K562 (cell line): ENCODE results near the gene GFI1B. TPM values are rescaled to one million over a fixed set of nuclear protein-coding genes. Genes with fewer than 3 reads are reported as not detected.
A peak's percentile ranks its signal among the peaks of the same experiment; 100 is the strongest.

Source experiments
- CBFA2T3 ChIP-seq: fragments of 450-650 bp; IDR thresholded peaks from 2 replicates; pipeline ENCODE4 v1.6.1; 2017
- CHD2 ChIP-seq: IDR thresholded peaks from 2 replicates; pipeline ENCODE4 v1.6.1; 2011; ENCODE audit warnings: low read depth, low read length
- MCM3 ChIP-seq: fragments of 450-650 bp; IDR thresholded peaks from 2 replicates; pipeline ENCODE4 v1.6.1; 2016
- MIER1 ChIP-seq: fragments of 450-650 bp; IDR thresholded peaks from 2 replicates; pipeline ENCODE4 v1.6.1; 2016; ENCODE audit warnings: antibody characterized with exemption, mild to moderate bottlenecking, low read depth
- NBN ChIP-seq: fragments of 450-650 bp; IDR thresholded peaks from 2 replicates; pipeline ENCODE4 v1.6.1; 2016; ENCODE audit warnings: low read depth, mild to moderate bottlenecking
- NCOA2 ChIP-seq, 2 experiments: fragments of 450-650 bp; IDR thresholded peaks; 2 replicates each; pipeline ENCODE4 v1.6.1; 2018; ENCODE audit warnings: mild to moderate bottlenecking in 2 of 2, moderate library complexity in 1 of 2; ENCODE audit not compliant: partially characterized antibody in 2 of 2
- NCOA4 ChIP-seq: fragments of 450-650 bp; IDR thresholded peaks from 2 replicates; pipeline ENCODE4 v1.6.1; 2018; ENCODE audit warnings: mild to moderate bottlenecking; ENCODE audit not compliant: partially characterized antibody
- TCF7L2 ChIP-seq: fragments of 150-350 bp; IDR thresholded peaks from 2 replicates; pipeline ENCODE4 v1.6.1; 2016; ENCODE audit warnings: low read depth, mild to moderate bottlenecking, low read length, moderate library complexity
- TSC22D4 ChIP-seq: fragments of 450-650 bp; IDR thresholded peaks from 2 replicates; pipeline ENCODE4 v1.6.1; 2016; ENCODE audit warnings: missing genetic modification characterization, missing biosample characterization, control low read depth
- ZNF232 ChIP-seq: sonication (generic); formaldehyde crosslinking; IDR thresholded peaks from 2 replicates; pipeline ENCODE4 v1.8.0; 2022; ENCODE audit warnings: mild to moderate bottlenecking, missing genetic modification reagents
- ZNF316 ChIP-seq: fragments of 450-650 bp; IDR thresholded peaks from 2 replicates; pipeline ENCODE4 v1.6.1; 2016
- ZNF766 ChIP-seq: fragments of 200-800 bp; sonication (Bioruptor generic); conservative IDR thresholded peaks from 2 replicates; pipeline ENCODE4 v1.6.1; 2016; ENCODE audit warnings: missing genetic modification characterization, missing compliant biosample characterization
- ZNF778 ChIP-seq: fragments of 450-650 bp; formaldehyde crosslinking; IDR thresholded peaks from 2 replicates; pipeline ENCODE4 v1.4.0; 2020; ENCODE audit warnings: mild to moderate bottlenecking, moderate library complexity
- polyA plus RNA-seq, 8 experiments: library from polyadenylated mRNA; depleted of rRNA in 4 of 8; stranded (reverse) in 5 of 8; unstranded in 3 of 8; fragments of >200 nt; fragmentation: Nextera tagmentation in 2 of 8; fragmentation: Illumina TruSeq in 1 of 8; extraction: Ambion mirVana in 2 of 8; extraction: Trizol in 1 of 8; gene quantifications; 2 replicates each; pipeline versions ENCODE4 v1.2.1 to v1.2.3, GENCODE V29; 2011 to 2014; ENCODE audit warnings: inconsistent platforms in 1 of 8, missing spikeins in 1 of 8
- total RNA-seq, 7 experiments: library from RNA; depleted of rRNA in 6 of 7; stranded (reverse); fragments of >200 nt in 6 of 7; fragmentation: Illumina TruSeq in 2 of 7; extraction: Trizol in 2 of 7; gene quantifications; 2 replicates each; pipeline versions ENCODE4 v1.2.1 to v1.2.3, GENCODE V29; 2011 to 2021; ENCODE audit warnings: low replicate concordance in 1 of 7
- TF ChIP-seq, protein P1 (sequence below): fragments of 250-450 bp; sonication (Bioruptor Pico); IDR thresholded peaks from 2 replicates; pipeline ENCODE4 v1.8.0; 2022; ENCODE audit warnings: moderate library complexity, mild to moderate bottlenecking, inconsistent platforms
- TF ChIP-seq, protein P2 (sequence below): fragments of 250-450 bp; sonication (Bioruptor Pico); IDR thresholded peaks from 2 replicates; pipeline ENCODE4 v1.4.0; 2020; ENCODE audit warnings: mild to moderate bottlenecking, moderate library complexity, borderline replicate concordance
- TF ChIP-seq, protein P3 (sequence below): fragments of 450-650 bp; formaldehyde crosslinking; IDR thresholded peaks from 2 replicates; pipeline ENCODE4 v1.4.0; 2020; ENCODE audit warnings: mild to moderate bottlenecking, mixed read lengths
- TF ChIP-seq, protein P4 (sequence below): sonication (generic); formaldehyde crosslinking; IDR thresholded peaks from 2 replicates; pipeline ENCODE4 v1.8.1; 2023; ENCODE audit warnings: mild to moderate bottlenecking, missing genetic modification reagents, moderate library complexity
- TF ChIP-seq, protein P5 (sequence below): IDR thresholded peaks from 2 replicates; pipeline ENCODE4 v1.6.1; 2014; ENCODE audit warnings: antibody characterized with exemption
- TF ChIP-seq, protein P6 (sequence below), 2 experiments: fragments of 450-650 bp in 1 of 2; sonication (generic) in 1 of 2; formaldehyde crosslinking in 1 of 2; IDR thresholded peaks in 1 of 2; conservative IDR thresholded peaks in 1 of 2; 2 replicates each; pipeline versions ENCODE4 v1.6.1 to v1.8.1; 2016 to 2023; ENCODE audit warnings: mild to moderate bottlenecking in 2 of 2, moderate library complexity in 2 of 2, inconsistent platforms in 1 of 2, missing genetic modification reagents in 1 of 2

Gene GFI1B
- total and polyA plus RNA-seq, 9 of the 15 experiments (the other 6 are each of a cell fraction or from before 2014, with no cell fraction given) = 8.0 to 75.7 (median 34.5) TPM

DNA sequence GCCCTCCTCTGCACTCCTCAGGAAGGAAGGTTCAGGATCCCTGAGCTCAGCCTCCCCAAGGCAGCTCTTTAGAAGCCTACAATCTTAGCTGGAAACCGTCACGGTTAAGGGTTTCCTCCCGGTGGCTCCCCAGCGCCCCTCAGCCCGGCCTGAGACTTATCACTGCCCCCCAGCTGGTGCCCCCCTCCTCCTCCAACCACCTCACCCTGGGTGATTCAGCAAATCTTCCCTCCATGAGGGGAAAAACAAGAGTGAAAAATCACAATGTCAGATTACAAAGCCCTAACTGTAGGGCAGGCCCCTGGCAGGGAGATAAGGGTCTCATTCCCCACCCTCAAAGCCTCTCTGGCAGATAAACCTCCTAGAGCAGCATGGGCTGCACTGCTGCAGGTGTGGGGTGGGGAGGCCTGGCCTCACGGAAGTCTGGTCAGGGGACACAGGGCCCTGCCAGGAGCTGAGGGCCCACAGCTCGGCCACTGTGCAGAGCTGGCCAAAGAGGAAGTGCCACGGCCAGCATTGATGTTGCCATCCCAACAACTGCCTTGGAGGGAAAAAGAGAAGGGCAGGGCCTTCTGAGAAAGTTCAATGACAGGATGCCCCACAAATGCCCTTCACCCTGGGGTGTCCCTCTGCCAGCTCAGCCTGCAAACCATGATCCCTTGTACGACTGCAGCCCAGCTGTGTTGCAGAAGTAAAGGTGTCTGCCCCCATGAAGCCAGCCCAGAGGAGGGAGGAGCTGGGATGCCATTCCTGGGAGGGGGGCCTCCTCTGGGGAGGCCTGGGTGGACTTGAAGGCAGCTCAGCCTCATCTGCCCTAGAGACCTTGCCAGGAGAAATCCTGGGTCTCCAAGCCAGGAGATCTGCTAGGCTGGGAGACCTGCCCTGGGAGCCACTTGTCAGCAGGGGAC is 25.9 kb downstream of the GFI1B start (continued):
- TF ChIP-seq NCOA2 (IDR thresholded peaks at IDR 0.05; ENCODE audit: partially characterized antibody in 2 of 2) = no peak
- TF ChIP-seq, protein P1, sequence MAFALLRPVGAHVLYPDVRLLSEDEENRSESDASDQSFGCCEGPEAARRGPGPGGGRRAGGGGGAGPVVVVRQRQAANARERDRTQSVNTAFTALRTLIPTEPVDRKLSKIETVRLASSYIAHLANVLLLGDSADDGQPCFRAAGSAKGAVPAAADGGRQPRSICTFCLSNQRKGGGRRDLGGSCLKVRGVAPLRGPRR (CRISPR knock-in tag) = no peak
- TF ChIP-seq ZNF232 = no peak
- no peak for TF ChIP-seq TCF7L2
- TF ChIP-seq MIER1 = no peak
- no peak for TF ChIP-seq TSC22D4 (tag)
- TF ChIP-seq, protein P2, sequence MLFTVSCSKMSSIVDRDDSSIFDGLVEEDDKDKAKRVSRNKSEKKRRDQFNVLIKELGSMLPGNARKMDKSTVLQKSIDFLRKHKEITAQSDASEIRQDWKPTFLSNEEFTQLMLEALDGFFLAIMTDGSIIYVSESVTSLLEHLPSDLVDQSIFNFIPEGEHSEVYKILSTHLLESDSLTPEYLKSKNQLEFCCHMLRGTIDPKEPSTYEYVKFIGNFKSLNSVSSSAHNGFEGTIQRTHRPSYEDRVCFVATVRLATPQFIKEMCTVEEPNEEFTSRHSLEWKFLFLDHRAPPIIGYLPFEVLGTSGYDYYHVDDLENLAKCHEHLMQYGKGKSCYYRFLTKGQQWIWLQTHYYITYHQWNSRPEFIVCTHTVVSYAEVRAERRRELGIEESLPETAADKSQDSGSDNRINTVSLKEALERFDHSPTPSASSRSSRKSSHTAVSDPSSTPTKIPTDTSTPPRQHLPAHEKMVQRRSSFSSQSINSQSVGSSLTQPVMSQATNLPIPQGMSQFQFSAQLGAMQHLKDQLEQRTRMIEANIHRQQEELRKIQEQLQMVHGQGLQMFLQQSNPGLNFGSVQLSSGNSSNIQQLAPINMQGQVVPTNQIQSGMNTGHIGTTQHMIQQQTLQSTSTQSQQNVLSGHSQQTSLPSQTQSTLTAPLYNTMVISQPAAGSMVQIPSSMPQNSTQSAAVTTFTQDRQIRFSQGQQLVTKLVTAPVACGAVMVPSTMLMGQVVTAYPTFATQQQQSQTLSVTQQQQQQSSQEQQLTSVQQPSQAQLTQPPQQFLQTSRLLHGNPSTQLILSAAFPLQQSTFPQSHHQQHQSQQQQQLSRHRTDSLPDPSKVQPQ (CRISPR knock-in tag) = peak; percentile 83; the same call in 1 of the 2 replicates
- TF ChIP-seq, protein P3, sequence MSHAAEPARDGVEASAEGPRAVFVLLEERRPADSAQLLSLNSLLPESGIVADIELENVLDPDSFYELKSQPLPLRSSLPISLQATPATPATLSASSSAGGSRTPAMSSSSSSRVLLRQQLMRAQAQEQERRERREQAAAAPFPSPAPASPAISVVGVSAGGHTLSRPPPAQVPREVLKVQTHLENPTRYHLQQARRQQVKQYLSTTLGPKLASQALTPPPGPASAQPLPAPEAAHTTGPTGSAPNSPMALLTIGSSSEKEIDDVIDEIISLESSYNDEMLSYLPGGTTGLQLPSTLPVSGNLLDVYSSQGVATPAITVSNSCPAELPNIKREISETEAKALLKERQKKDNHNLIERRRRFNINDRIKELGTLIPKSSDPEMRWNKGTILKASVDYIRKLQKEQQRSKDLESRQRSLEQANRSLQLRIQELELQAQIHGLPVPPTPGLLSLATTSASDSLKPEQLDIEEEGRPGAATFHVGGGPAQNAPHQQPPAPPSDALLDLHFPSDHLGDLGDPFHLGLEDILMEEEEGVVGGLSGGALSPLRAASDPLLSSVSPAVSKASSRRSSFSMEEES (CRISPR knock-in tag) = no peak
- TF ChIP-seq ZNF778 (CRISPR knock-in tag) = no peak
- TF ChIP-seq, protein P4, sequence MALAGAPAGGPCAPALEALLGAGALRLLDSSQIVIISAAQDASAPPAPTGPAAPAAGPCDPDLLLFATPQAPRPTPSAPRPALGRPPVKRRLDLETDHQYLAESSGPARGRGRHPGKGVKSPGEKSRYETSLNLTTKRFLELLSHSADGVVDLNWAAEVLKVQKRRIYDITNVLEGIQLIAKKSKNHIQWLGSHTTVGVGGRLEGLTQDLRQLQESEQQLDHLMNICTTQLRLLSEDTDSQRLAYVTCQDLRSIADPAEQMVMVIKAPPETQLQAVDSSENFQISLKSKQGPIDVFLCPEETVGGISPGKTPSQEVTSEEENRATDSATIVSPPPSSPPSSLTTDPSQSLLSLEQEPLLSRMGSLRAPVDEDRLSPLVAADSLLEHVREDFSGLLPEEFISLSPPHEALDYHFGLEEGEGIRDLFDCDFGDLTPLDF (CRISPR knock-in tag) = no peak
- TF ChIP-seq MCM3 = no peak
- TF ChIP-seq CBFA2T3 = peak; percentile 100
- TF ChIP-seq NCOA4 = no peak
- peak; percentile 98 for TF ChIP-seq NBN
- TF ChIP-seq, protein P5, sequence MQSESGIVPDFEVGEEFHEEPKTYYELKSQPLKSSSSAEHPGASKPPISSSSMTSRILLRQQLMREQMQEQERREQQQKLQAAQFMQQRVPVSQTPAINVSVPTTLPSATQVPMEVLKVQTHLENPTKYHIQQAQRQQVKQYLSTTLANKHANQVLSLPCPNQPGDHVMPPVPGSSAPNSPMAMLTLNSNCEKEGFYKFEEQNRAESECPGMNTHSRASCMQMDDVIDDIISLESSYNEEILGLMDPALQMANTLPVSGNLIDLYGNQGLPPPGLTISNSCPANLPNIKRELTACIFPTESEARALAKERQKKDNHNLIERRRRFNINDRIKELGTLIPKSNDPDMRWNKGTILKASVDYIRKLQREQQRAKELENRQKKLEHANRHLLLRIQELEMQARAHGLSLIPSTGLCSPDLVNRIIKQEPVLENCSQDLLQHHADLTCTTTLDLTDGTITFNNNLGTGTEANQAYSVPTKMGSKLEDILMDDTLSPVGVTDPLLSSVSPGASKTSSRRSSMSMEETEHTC = peak; percentile 76; the same call in 1 of the 2 replicates
- TF ChIP-seq ZNF766 (CRISPR knock-in tag) = peak; percentile 97
- TF ChIP-seq ZNF316 = peak; percentile 99
- TF ChIP-seq, protein P6, sequence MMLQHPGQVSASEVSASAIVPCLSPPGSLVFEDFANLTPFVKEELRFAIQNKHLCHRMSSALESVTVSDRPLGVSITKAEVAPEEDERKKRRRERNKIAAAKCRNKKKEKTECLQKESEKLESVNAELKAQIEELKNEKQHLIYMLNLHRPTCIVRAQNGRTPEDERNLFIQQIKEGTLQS (IDR thresholded peaks at IDR 0.05) = peak; percentile 87
- TF ChIP-seq, protein P6 (CRISPR knock-in tag; conservative IDR thresholded peaks at IDR 0.05) = no peak
- peak; percentile 10; the same call in 1 of the 2 replicates for TF ChIP-seq CHD2
